ENCODE data around the gene AP4E1.

DNA sequence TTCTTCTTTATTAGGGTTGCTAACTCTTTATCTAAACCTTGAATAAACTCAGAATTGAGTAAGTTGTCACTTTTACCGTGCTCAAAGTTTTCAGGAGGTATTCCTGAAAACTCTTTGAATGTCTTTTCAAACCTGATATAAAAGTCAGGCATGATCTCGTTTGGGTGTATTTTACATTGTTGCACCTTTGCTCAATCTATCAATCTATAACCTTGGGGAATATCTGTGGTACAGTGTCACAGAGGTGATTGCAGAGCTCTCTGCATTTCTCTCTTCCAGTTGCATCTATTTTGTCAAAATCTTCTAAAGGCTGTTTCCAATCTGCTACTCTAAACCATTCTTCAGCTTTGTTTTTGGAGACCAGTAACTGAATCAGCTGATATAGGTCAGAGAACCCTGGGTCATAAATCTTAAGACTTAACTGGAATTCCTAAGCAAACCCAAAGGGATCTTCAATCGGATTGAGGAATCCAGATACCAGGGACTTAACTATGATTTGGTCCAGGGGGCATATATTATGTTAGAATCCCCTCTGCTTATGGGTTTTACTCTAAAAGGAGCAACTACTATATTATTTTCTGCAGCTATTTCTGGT, 35.6 kb upstream of the AP4E1 start:
- TF ChIP-seq, protein P1, sequence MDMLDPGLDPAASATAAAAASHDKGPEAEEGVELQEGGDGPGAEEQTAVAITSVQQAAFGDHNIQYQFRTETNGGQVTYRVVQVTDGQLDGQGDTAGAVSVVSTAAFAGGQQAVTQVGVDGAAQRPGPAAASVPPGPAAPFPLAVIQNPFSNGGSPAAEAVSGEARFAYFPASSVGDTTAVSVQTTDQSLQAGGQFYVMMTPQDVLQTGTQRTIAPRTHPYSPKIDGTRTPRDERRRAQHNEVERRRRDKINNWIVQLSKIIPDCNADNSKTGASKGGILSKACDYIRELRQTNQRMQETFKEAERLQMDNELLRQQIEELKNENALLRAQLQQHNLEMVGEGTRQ (CRISPR knock-in tag; IDR thresholded peaks at IDR 0.05) = no peak
- no peak for TF ChIP-seq ELF4 (CRISPR knock-in tag; IDR thresholded peaks at IDR 0.05; ENCODE audit: low read depth)
- TF ChIP-seq, protein P2, sequence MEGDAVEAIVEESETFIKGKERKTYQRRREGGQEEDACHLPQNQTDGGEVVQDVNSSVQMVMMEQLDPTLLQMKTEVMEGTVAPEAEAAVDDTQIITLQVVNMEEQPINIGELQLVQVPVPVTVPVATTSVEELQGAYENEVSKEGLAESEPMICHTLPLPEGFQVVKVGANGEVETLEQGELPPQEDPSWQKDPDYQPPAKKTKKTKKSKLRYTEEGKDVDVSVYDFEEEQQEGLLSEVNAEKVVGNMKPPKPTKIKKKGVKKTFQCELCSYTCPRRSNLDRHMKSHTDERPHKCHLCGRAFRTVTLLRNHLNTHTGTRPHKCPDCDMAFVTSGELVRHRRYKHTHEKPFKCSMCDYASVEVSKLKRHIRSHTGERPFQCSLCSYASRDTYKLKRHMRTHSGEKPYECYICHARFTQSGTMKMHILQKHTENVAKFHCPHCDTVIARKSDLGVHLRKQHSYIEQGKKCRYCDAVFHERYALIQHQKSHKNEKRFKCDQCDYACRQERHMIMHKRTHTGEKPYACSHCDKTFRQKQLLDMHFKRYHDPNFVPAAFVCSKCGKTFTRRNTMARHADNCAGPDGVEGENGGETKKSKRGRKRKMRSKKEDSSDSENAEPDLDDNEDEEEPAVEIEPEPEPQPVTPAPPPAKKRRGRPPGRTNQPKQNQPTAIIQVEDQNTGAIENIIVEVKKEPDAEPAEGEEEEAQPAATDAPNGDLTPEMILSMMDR (IDR thresholded peaks at IDR 0.05) = no peak
- TF ChIP-seq ESRRA (CRISPR knock-in tag; IDR thresholded peaks at IDR 0.05; ENCODE audit: borderline replicate concordance) = no peak
- TF ChIP-seq CREM (CRISPR knock-in tag; IDR thresholded peaks at IDR 0.05) = no peak
- TF ChIP-seq NR2C2 (CRISPR knock-in tag; IDR thresholded peaks at IDR 0.05) = no peak
- TF ChIP-seq, protein P3, sequence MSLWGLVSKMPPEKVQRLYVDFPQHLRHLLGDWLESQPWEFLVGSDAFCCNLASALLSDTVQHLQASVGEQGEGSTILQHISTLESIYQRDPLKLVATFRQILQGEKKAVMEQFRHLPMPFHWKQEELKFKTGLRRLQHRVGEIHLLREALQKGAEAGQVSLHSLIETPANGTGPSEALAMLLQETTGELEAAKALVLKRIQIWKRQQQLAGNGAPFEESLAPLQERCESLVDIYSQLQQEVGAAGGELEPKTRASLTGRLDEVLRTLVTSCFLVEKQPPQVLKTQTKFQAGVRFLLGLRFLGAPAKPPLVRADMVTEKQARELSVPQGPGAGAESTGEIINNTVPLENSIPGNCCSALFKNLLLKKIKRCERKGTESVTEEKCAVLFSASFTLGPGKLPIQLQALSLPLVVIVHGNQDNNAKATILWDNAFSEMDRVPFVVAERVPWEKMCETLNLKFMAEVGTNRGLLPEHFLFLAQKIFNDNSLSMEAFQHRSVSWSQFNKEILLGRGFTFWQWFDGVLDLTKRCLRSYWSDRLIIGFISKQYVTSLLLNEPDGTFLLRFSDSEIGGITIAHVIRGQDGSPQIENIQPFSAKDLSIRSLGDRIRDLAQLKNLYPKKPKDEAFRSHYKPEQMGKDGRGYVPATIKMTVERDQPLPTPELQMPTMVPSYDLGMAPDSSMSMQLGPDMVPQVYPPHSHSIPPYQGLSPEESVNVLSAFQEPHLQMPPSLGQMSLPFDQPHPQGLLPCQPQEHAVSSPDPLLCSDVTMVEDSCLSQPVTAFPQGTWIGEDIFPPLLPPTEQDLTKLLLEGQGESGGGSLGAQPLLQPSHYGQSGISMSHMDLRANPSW (CRISPR knock-in tag; conservative IDR thresholded peaks at IDR 0.05; ENCODE audit: low read depth) = no peak
- TF ChIP-seq, protein P4, sequence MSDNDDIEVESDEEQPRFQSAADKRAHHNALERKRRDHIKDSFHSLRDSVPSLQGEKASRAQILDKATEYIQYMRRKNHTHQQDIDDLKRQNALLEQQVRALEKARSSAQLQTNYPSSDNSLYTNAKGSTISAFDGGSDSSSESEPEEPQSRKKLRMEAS (CRISPR knock-in tag; IDR thresholded peaks at IDR 0.05) = no peak
- TF ChIP-seq, protein P5, sequence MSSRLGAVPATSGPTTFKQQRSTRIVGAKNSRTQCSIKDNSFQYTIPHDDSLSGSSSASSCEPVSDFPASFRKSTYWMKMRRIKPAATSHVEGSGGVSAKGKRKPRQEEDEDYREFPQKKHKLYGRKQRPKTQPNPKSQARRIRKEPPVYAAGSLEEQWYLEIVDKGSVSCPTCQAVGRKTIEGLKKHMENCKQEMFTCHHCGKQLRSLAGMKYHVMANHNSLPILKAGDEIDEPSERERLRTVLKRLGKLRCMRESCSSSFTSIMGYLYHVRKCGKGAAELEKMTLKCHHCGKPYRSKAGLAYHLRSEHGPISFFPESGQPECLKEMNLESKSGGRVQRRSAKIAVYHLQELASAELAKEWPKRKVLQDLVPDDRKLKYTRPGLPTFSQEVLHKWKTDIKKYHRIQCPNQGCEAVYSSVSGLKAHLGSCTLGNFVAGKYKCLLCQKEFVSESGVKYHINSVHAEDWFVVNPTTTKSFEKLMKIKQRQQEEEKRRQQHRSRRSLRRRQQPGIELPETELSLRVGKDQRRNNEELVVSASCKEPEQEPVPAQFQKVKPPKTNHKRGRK (CRISPR knock-in tag; IDR thresholded peaks at IDR 0.05; ENCODE audit: borderline replicate concordance) = no peak
- TF ChIP-seq FOXJ3 (CRISPR knock-in tag; IDR thresholded peaks at IDR 0.05; ENCODE audit: borderline replicate concordance) = no peak
- no peak for TF ChIP-seq CREB1 (CRISPR knock-in tag; IDR thresholded peaks at IDR 0.05)
- no peak for TF ChIP-seq SMAD3 (CRISPR knock-in tag; IDR thresholded peaks at IDR 0.05; ENCODE audit: borderline replicate concordance)
